B cell (primary cell): ENCODE results near the gene RHOBTB1. TPM values are rescaled to one million over a fixed set of nuclear protein-coding genes. Genes with fewer than 3 reads are reported as not detected.

ENCODE experiments used
- ATAC-seq: fragments of 200-7000 bp; cut with Tn5 transposase; one replicate; pipeline ENCODE4 v1.10.0; 2021; ENCODE audit warnings: low read depth, mild to moderate bottlenecking, moderate number of reproducible peaks, moderate library complexity
- CTCF ChIA-PET: fragments of 350-600 bp; sonication (Branson Sonifier 250); formaldehyde crosslinking; loops from one replicate; lab custom pipeline; 2021; ENCODE audit warnings: antibody characterized with exemption, inconsistent platforms; lab: Charles Lee
- POLR2A ChIA-PET: fragments of 350-600 bp; sonication (Branson Sonifier 250); formaldehyde crosslinking; loops from one replicate; lab custom pipeline; 2021; ENCODE audit warnings: antibody characterized with exemption; lab: Charles Lee
- DNase-seq: peaks from one replicate; pipeline ENCODE4 v3.0.0; 2013
- H2AFZ ChIP-seq: 2 replicates; pipeline ENCODE4 v1.6.1; 2012; ENCODE audit warnings: mild to moderate bottlenecking, low read depth, low read length; ENCODE audit not compliant: insufficient read depth, poor library complexity, severe bottlenecking
- H3K27ac ChIP-seq, 2 donors: 1 replicate in 1 of 2; 2 replicates in 1 of 2; pipeline ENCODE4 v1.5.1; 2012 to 2013; ENCODE audit warnings: low read length in 2 of 2, mild to moderate bottlenecking in 2 of 2, moderate library complexity in 1 of 2
- H3K27me3 ChIP-seq, 4 experiments: fragments of 200-600 bp in 1 of 4; sonication (generic) in 1 of 4; replicated peaks in 1 of 4; 1 replicate in 2 of 4; 2 replicates in 2 of 4; pipeline versions ENCODE4 v1.6.1 to v1.7.0; 2013 to 2016; ENCODE audit warnings: low read length in 3 of 4, mild to moderate bottlenecking in 2 of 4, mixed read lengths in 1 of 4, moderate library complexity in 1 of 4; ENCODE audit not compliant: insufficient read depth in 4 of 4, control insufficient read depth in 3 of 4; ENCODE audit errors: control extremely low read depth in 1 of 4
- H3K36me3 ChIP-seq, 2 experiments: replicated peaks in 1 of 2; 1 replicate in 1 of 2; 2 replicates in 1 of 2; pipeline versions ENCODE4 v1.6.1 to v1.7.1; 2013; ENCODE audit warnings: low read length in 1 of 2; ENCODE audit not compliant: insufficient read depth in 2 of 2, control insufficient read depth in 1 of 2; ENCODE audit errors: control extremely low read depth in 1 of 2, extremely low read depth in 1 of 2
- H3K4me1 ChIP-seq, 2 donors: fragments of 200-600 bp in 1 of 2; sonication (generic) in 1 of 2; 1 replicate in 1 of 2; 2 replicates in 1 of 2; pipeline versions ENCODE4 v1.5.1 to v1.6.1; 2013 to 2017; ENCODE audit warnings: low read length in 2 of 2; ENCODE audit not compliant: control insufficient read depth in 2 of 2, insufficient read depth in 2 of 2
- H3K4me2 ChIP-seq: replicated peaks from 2 replicates; pipeline ENCODE3; 2012; ENCODE audit warnings: mild to moderate bottlenecking, low read depth, low read length; ENCODE audit not compliant: poor library complexity, severe bottlenecking
- H3K4me3 ChIP-seq, 5 experiments: fragments of 200-600 bp in 1 of 5; sonication (generic) in 1 of 5; 1 replicate in 3 of 5; 2 replicates in 2 of 5; pipeline versions ENCODE4 v1.5.1 to v1.7.0; 2011 to 2016; ENCODE audit warnings: low read length in 4 of 5, mild to moderate bottlenecking in 4 of 5, low read depth in 2 of 5, control low read depth in 1 of 5, moderate library complexity in 1 of 5; ENCODE audit not compliant: insufficient read depth in 1 of 5; ENCODE audit errors: control extremely low read depth in 1 of 5, extremely low read depth in 1 of 5
- H3K79me2 ChIP-seq: fragments of 200-600 bp; sonication (generic); one replicate; pipeline ENCODE4 v1.6.0; 2016; ENCODE audit warnings: low read length; ENCODE audit not compliant: control insufficient read depth, insufficient read depth
- H3K9ac ChIP-seq: fragments of 200-600 bp; sonication (generic); 2 replicates; pipeline ENCODE4 v1.6.1; 2017; ENCODE audit warnings: mild to moderate bottlenecking, low read length, moderate library complexity
- H3K9me3 ChIP-seq, 3 donors: one replicate each; pipeline versions ENCODE4 v1.6.1 to v1.7.1; 2013; ENCODE audit warnings: low read length in 2 of 3; ENCODE audit not compliant: control insufficient read depth in 2 of 3, insufficient read depth in 1 of 3; ENCODE audit errors: control extremely low read depth in 1 of 3
- H4K20me1 ChIP-seq: 2 replicates; pipeline ENCODE4 v1.6.0; 2012; ENCODE audit warnings: mild to moderate bottlenecking, low read length; ENCODE audit not compliant: insufficient read depth, control insufficient read depth, poor library complexity, severe bottlenecking
- H3K27ac Mint-ChIP-seq: one replicate; pipeline ENCODE4 v1.8.0; 2021; ENCODE audit warnings: mixed read lengths
- H3K27me3 Mint-ChIP-seq: one replicate; pipeline ENCODE4 v1.8.0; 2021; ENCODE audit warnings: mixed read lengths
- H3K4me1 Mint-ChIP-seq: one replicate; pipeline ENCODE4 v1.8.0; 2021; ENCODE audit warnings: mixed read lengths
- H3K4me3 Mint-ChIP-seq: one replicate; pipeline ENCODE4 v1.8.0; 2021; ENCODE audit warnings: mixed read lengths
- H3K9me3 Mint-ChIP-seq: one replicate; pipeline ENCODE4 v1.8.0; 2022; ENCODE audit warnings: mixed read lengths; ENCODE audit not compliant: insufficient read depth
- CTCF ChIP-seq: fragments of 200-600 bp; IDR thresholded peaks from one replicate; pipeline ENCODE4 v1.8.0; 2022; ENCODE audit warnings: antibody characterized with exemption, mild to moderate bottlenecking
- EZH2 ChIP-seq: IDR thresholded peaks from 2 replicates; pipeline ENCODE4 v1.6.1; 2012; ENCODE audit warnings: borderline replicate concordance, low read depth, mild to moderate bottlenecking, moderate library complexity, low read length; ENCODE audit not compliant: insufficient read depth, poor library complexity, severe bottlenecking
- WGBS: methylation state at CpG from one replicate; pipeline ENCODE4 v1.1.5; 2013; ENCODE audit warnings: missing lambda C conversion rate; ENCODE audit not compliant: insufficient coverage; 5-methylcytosine and 5-hydroxymethylcytosine counted together
- intact Hi-C: fragments of 100-400 bp; cut with micrococcal nuclease; formaldehyde crosslinking; loops from one replicate; pipeline ENCODE4 v1.10.0; 2022
- polyA plus RNA-seq: library from polyadenylated mRNA; depleted of rRNA; stranded (reverse); fragments of >200 nt; gene quantifications from 2 replicates; pipeline ENCODE4 v1.2.3, GENCODE V29; 2012
- total RNA-seq, 2 donors: library from RNA; stranded (reverse); fragments of 120-200 nt in 1 of 2; gene quantifications; 1 replicate in 1 of 2; 2 replicates in 1 of 2; pipeline versions ENCODE4 v1.2.3 to v1.2.4, GENCODE V29; 2013 to 2022

The RHOBTB1 gene
- total and polyA plus RNA-seq, 2 donors (not counting 1 experiment from before 2014, with no cell fraction given): 0.07 to 0.60 TPM

GRCh38 chr10:60954035-60954434, 10.1 kb upstream of the RHOBTB1 start:
- ChIA-PET POLR2A (no interaction called here), CTCF (no interaction called here)
- Histone ChIP-seq H3K79me2 (no peaks in the 10 kb centered on the region), H3K4me3 (no peak overlapping the region), H3K9me3 (no peaks in the 10 kb centered on the region), H3K9ac (no peak overlapping the region), H3K4me1 (no peaks in the 10 kb centered on the region), H3K36me3 (no peaks in the 10 kb centered on the region), H3K4me2 (no peak overlapping the region), H4K20me1 (no peaks in the 10 kb centered on the region), H3K27ac (no peak overlapping the region), H3K27me3 (no peaks in the 10 kb centered on the region), H2AFZ (no peak overlapping the region)
- no peak overlapping the region for H3K27ac Mint-ChIP-seq
- no peaks in the 10 kb centered on the region for H3K4me1 Mint-ChIP-seq
- ATAC-seq: no peak
- intact Hi-C loops: no loop called here
- H3K9me3 Mint-ChIP-seq: no peaks in the 10 kb centered on the region
- peaks cover 17% of the 10 kb centered on the region for H3K27me3 Mint-ChIP-seq
- H3K4me3 Mint-ChIP-seq: no peak overlapping the region
- no CpG with 5 or more reads among the region's 1 CpG for WGBS
- no peak for DNase-seq
- TF ChIP-seq CTCF: no peak

GRCh38 chr10:60953420-60953819, 9.4 kb upstream of the RHOBTB1 start:
- Mint-ChIP-seq H3K4me3 (no peak overlapping the region), H3K27me3 (peaks cover 17% of the 10 kb centered on the region), H3K4me1 (no peaks in the 10 kb centered on the region), H3K9me3 (no peaks in the 10 kb centered on the region), H3K27ac (no peak overlapping the region)
- no peak overlapping the region for H3K27ac ChIP-seq
- DNase-seq: no peak
- no peaks in the 10 kb centered on the region for H3K4me1 ChIP-seq
- H3K9ac ChIP-seq: no peak overlapping the region
- H3K79me2 ChIP-seq: no peaks in the 10 kb centered on the region
- no CpG with 5 or more reads among the region's 3 CpGs for WGBS
- POLR2A ChIA-PET: no interaction called here
- H3K36me3 ChIP-seq: no peaks in the 10 kb centered on the region
- no peaks in the 10 kb centered on the region for H3K27me3 ChIP-seq
- CTCF ChIA-PET: no interaction called here
- H3K4me3 ChIP-seq: no peak overlapping the region
- no peak overlapping the region for H2AFZ ChIP-seq
- intact Hi-C loops: no loop called here
- no peaks in the 10 kb centered on the region for H3K9me3 ChIP-seq
- TF ChIP-seq CTCF: no peak
- TF ChIP-seq EZH2: no peak
- H3K4me2 ChIP-seq: no peak overlapping the region
- no peaks in the 10 kb centered on the region for H4K20me1 ChIP-seq
- no peak for ATAC-seq
